Measurements from ENCODE around the gene ATP8A2.

Gene ATP8A2

DNA sequence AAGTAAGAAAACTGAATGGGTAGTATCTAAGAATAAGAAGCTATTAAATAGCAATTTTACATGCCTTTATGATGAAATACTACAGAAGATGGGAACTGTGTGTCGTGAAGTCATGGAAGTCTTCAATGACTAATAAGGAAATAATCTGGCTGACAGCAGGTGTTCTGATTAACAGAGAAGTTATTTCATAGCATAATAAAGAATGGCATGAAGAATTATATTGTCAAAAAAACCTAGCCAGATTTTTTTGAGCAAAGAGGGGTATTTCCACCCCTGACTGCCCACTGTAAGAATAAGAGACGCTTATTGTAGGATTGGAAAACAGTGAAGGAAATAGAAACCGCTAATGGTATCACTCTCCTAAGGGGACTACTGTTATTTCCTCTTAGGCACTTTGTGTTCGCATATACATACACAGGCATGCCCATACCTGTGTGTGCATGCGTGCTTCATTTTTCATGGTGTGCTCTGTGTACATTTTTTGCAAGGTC is 361.3 kb downstream of the ATP8A2 start:
- TF ChIP-seq CTCF (IDR thresholded peaks at IDR 0.05; ENCODE audit: poor library complexity, severe bottlenecking) = no peak
- H3K27me3 ChIP-seq (ENCODE audit: insufficient read depth, poor library complexity, severe bottlenecking) = no peaks in the 10 kb centered on the region
- H3K27ac ChIP-seq (ENCODE audit: poor library complexity, severe bottlenecking) = peak overlapping the region; percentile 42
- H3K4me3 ChIP-seq (ENCODE audit: severe bottlenecking) = no peak overlapping the region
- no peaks in the 10 kb centered on the region for H3K36me3 ChIP-seq (ENCODE audit: low read depth)
- DNase-seq (ENCODE audit: low spot score) (no peak), ATAC-seq (ENCODE audit: low read depth) (peak; percentile 82)
- H3K4me1 ChIP-seq (ENCODE audit: insufficient read depth, poor library complexity, severe bottlenecking) = peaks cover 18% of the 10 kb centered on the region
- no peaks in the 10 kb centered on the region for H3K9me3 ChIP-seq (ENCODE audit: severe bottlenecking)

DNA sequence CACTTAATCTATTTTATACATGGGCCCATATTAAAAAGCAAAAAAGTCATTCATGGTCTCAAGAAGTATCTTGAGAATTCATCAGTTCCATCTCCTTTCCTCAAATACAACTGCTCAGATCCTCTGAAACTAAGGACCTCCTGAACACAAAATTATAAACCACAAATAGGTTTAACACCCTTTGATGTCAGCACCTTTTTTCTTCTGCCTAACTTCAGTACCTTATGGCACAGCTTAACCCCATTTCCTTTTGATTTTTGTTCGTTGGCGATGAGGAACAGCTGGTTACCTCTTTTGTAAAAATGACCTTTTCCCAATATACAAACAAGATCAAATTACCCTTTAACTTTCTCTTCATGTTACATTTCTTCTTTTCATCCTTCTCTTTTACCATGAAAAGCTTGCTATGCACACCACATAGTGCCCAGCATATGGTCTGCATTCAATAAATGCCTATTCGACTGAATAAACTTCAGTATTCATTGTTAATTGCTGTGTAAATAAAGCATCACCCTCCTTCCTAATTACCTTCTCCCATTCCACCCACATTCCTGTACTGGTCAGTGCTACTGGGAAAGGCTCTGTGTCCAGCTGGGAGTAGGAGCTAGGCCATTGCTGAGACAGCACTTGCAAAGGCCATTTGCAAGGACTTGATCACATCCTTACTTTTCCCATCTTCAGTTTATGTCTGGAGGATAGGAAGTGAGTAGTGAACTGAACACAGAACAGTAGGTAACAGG is 362.1 kb downstream of the ATP8A2 start:
- ATAC-seq (ENCODE audit: low read depth) (no peak), DNase-seq (ENCODE audit: low spot score) (no peak)
- H3K27ac ChIP-seq (ENCODE audit: poor library complexity, severe bottlenecking) = peak overlapping the region; percentile 42
- H3K27me3 ChIP-seq (ENCODE audit: insufficient read depth, poor library complexity, severe bottlenecking) = no peaks in the 10 kb centered on the region
- TF ChIP-seq CTCF (IDR thresholded peaks at IDR 0.05; ENCODE audit: poor library complexity, severe bottlenecking) = no peak
- H3K4me1 ChIP-seq (ENCODE audit: insufficient read depth, poor library complexity, severe bottlenecking) = peaks cover 22% of the 10 kb centered on the region
- H3K36me3 ChIP-seq (ENCODE audit: low read depth) = no peaks in the 10 kb centered on the region
- no peak overlapping the region for H3K4me3 ChIP-seq (ENCODE audit: severe bottlenecking)
- no peaks in the 10 kb centered on the region for H3K9me3 ChIP-seq (ENCODE audit: severe bottlenecking)

GRCh38 chr13:25738342-25739196 is 366.8 kb downstream of the ATP8A2 start:
- DNase-seq (ENCODE audit: low spot score) (no peak), ATAC-seq (ENCODE audit: low read depth) (no peak)
- H3K4me3 ChIP-seq (ENCODE audit: severe bottlenecking) = no peak overlapping the region
- no peaks in the 10 kb centered on the region for H3K36me3 ChIP-seq (ENCODE audit: low read depth)
- no peaks in the 10 kb centered on the region for H3K27me3 ChIP-seq (ENCODE audit: insufficient read depth, poor library complexity, severe bottlenecking)
- H3K9me3 ChIP-seq (ENCODE audit: severe bottlenecking) = no peaks in the 10 kb centered on the region
- H3K4me1 ChIP-seq (ENCODE audit: insufficient read depth, poor library complexity, severe bottlenecking) = peaks cover 10% of the 10 kb centered on the region
- no peak overlapping the region for H3K27ac ChIP-seq (ENCODE audit: poor library complexity, severe bottlenecking)
- TF ChIP-seq CTCF (IDR thresholded peaks at IDR 0.05; ENCODE audit: poor library complexity, severe bottlenecking) = no peak

DNA sequence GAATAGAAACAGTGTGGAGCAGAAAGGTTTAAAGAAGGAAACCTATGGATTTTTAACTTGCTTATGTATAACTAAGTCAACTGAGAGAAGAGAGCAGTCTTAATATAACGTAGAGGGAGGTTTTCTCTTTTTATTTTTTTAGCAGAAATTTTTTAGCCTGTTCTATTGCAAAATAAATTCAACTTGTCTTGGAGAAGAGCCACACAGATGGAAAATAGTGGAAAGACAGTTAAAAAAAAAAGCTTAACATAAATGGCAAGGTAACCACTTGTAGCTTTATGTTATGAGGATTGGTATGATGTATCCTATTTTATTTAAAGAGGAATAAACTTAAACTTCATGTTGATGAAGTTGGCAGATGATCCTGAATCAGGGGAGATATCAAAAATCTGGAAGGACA is 367.6 kb downstream of the ATP8A2 start:
- Histone ChIP-seq H3K9me3 (ENCODE audit: severe bottlenecking) (no peaks in the 10 kb centered on the region), H3K4me1 (ENCODE audit: insufficient read depth, poor library complexity, severe bottlenecking) (peaks cover 7% of the 10 kb centered on the region), H3K36me3 (ENCODE audit: low read depth) (no peaks in the 10 kb centered on the region), H3K4me3 (ENCODE audit: severe bottlenecking) (no peak overlapping the region), H3K27ac (ENCODE audit: poor library complexity, severe bottlenecking) (no peak overlapping the region), H3K27me3 (ENCODE audit: insufficient read depth, poor library complexity, severe bottlenecking) (no peaks in the 10 kb centered on the region)
- TF ChIP-seq CTCF (IDR thresholded peaks at IDR 0.05; ENCODE audit: poor library complexity, severe bottlenecking) = no peak
- no peak for DNase-seq (ENCODE audit: low spot score)
- ATAC-seq (ENCODE audit: low read depth) = no peak

Data from RWPE2 (cell line).